A673 (cell line): ENCODE measurements around the gene PTPRQ. TPM values are rescaled to one million over a fixed set of nuclear protein-coding genes. Genes with fewer than 3 reads are reported as not detected.
A peak's percentile ranks its signal among the peaks of the same experiment; 100 is the strongest.

Source experiments
- BruUV-seq: library from RNA; stranded (reverse); fragments of 400-500 nt; replicated peaks from 2 replicates; lab custom pipeline; 2021; lab: Mats Ljungman, UMichigan
- CTCF ChIA-PET: fragments of 300-600 bp; sonication (Branson Sonifier 250); formaldehyde crosslinking; loops from one replicate; lab custom pipeline; 2022; ENCODE audit warnings: antibody characterized with exemption; lab: Charles Lee
- POLR2A ChIA-PET: fragments of 300-600 bp; sonication (Branson Sonifier 250); formaldehyde crosslinking; loops from one replicate; lab custom pipeline; 2022; ENCODE audit warnings: antibody characterized with exemption; ENCODE audit not compliant: low non-redundant PET; lab: Charles Lee
- DNase-seq: peaks from one replicate; pipeline ENCODE4 v3.0.0-alpha.2; 2015; ENCODE audit warnings: low spot score
- H3K27ac ChIP-seq: fragments of 200-600 bp; sonication (generic); 2 replicates; pipeline ENCODE4 v1.5.1; 2016; ENCODE audit warnings: mixed run types, low read depth, mild to moderate bottlenecking, mixed read lengths, antibody characterized with exemption, low read length; ENCODE audit not compliant: poor library complexity, severe bottlenecking
- H3K27me3 ChIP-seq: fragments of 200-600 bp; sonication (generic); replicated peaks from 2 replicates; pipeline ENCODE4 v1.6.1; 2017; ENCODE audit warnings: mixed run types, low read depth, mild to moderate bottlenecking, mixed read lengths, antibody characterized with exemption, low read length; ENCODE audit not compliant: insufficient read depth, poor library complexity
- H3K36me3 ChIP-seq: fragments of 200-600 bp; sonication (generic); 2 replicates; pipeline ENCODE4 v1.6.1; 2016; ENCODE audit warnings: mixed run types, mild to moderate bottlenecking, mixed read lengths, antibody characterized with exemption, low read length; ENCODE audit not compliant: insufficient read depth, poor library complexity, severe bottlenecking
- H3K4me1 ChIP-seq: fragments of 200-600 bp; sonication (generic); 2 replicates; pipeline ENCODE4 v1.6.1; 2017; ENCODE audit warnings: mixed run types, mild to moderate bottlenecking, mixed read lengths, antibody characterized with exemption, low read length; ENCODE audit not compliant: insufficient read depth, poor library complexity, severe bottlenecking
- H3K4me3 ChIP-seq: fragments of 200-600 bp; sonication (generic); 2 replicates; pipeline ENCODE4 v1.5.1; 2016; ENCODE audit warnings: low read depth, mixed run types, mild to moderate bottlenecking, mixed read lengths, low read length; ENCODE audit not compliant: poor library complexity, severe bottlenecking
- H3K9me3 ChIP-seq: fragments of 200-600 bp; sonication (generic); 2 replicates; pipeline ENCODE4 v1.6.1; 2016; ENCODE audit warnings: mixed run types, low read depth, mild to moderate bottlenecking, mixed read lengths, antibody characterized with exemption, low read length; ENCODE audit not compliant: poor library complexity, severe bottlenecking
- CTCF ChIP-seq: fragments of 300-800, 200-600 bp; sonication (generic); conservative IDR thresholded peaks from 2 replicates; pipeline ENCODE4 v1.5.1; 2017; ENCODE audit warnings: low read depth, mild to moderate bottlenecking, antibody characterized with exemption, low read length, moderate library complexity, mixed read lengths
- EZH2 ChIP-seq: fragments of 200-600 bp; sonication (generic); IDR thresholded peaks from 2 replicates; pipeline ENCODE4 v1.6.1; 2017; ENCODE audit warnings: borderline replicate concordance, low read depth, mild to moderate bottlenecking, mixed read lengths, antibody characterized with exemption, low read length; ENCODE audit not compliant: poor library complexity, severe bottlenecking
- intact Hi-C: fragments of 100-400 bp; cut with micrococcal nuclease; formaldehyde crosslinking; loops from one replicate; pipeline ENCODE4 v1.10.0; 2022; ENCODE audit not compliant: unreplicated experiment
- total RNA-seq: library from RNA; stranded (reverse); gene quantifications from 2 replicates; pipeline ENCODE4 v1.2.3, GENCODE V29; 2021

PTPRQ gene
- total RNA-seq, 1 experiment from 2014 or later, result 0.15 TPM

- intact Hi-C loops, result loop anchor here (10.0 kb wide), 1 partner anchor 635 kb away; no protein-coding TSS in a partner anchor
- POLR2A ChIA-PET, result no interaction called here
- no peak for TF ChIP-seq CTCF
- TF ChIP-seq EZH2, result no peak
Observed at GRCh38 chr12:80620281-80620680, 176.2 kb downstream of the PTPRQ start.

GRCh38 chr12:80622271-80622670, 178.2 kb downstream of the PTPRQ start:
- Histone ChIP-seq H3K36me3 (no peaks in the 10 kb centered on the region), H3K9me3 (no peaks in the 10 kb centered on the region), H3K4me3 (no peak overlapping the region), H3K27ac (no peak overlapping the region), H3K27me3 (no peaks in the 10 kb centered on the region), H3K4me1 (peaks cover 3% of the 10 kb centered on the region)
- CTCF ChIA-PET, result no interaction called here
- TF ChIP-seq CTCF, result peak; percentile 66
- TF ChIP-seq EZH2, result no peak
- DNase-seq, result peak; percentile 83
- intact Hi-C loops, result loop anchor here (2.0 to 10.0 kb wide), 2 partner anchors 149 to 633 kb away; no protein-coding TSS in a partner anchor
- BruUV-seq, result no TSS peak
- POLR2A ChIA-PET, result no interaction called here

More at GRCh38 chr12:80620281-80620680, 176.2 kb downstream of the PTPRQ start:
- H3K36me3 ChIP-seq, result no peaks in the 10 kb centered on the region
- no peak overlapping the region for H3K27ac ChIP-seq
- CTCF ChIA-PET, result no interaction called here
- H3K9me3 ChIP-seq, result no peaks in the 10 kb centered on the region
- DNase-seq, result no peak
- H3K4me1 ChIP-seq, result peaks cover 3% of the 10 kb centered on the region
- no peaks in the 10 kb centered on the region for H3K27me3 ChIP-seq
- H3K4me3 ChIP-seq, result no peak overlapping the region
- no TSS peak for BruUV-seq

- ChIA-PET POLR2A (no interaction called here), CTCF (no interaction called here)
- H3K36me3 ChIP-seq, result no peaks in the 10 kb centered on the region
- no peaks in the 10 kb centered on the region for H3K27me3 ChIP-seq
- peaks cover 12% of the 10 kb centered on the region for H3K4me1 ChIP-seq
- intact Hi-C loops, result loop anchor here (10.0 kb wide), 1 partner anchor 630 kb away; no protein-coding TSS in a partner anchor
- TF ChIP-seq EZH2 (no peak), CTCF (no peak)
- no peaks in the 10 kb centered on the region for H3K9me3 ChIP-seq
- no peak for DNase-seq
- no peak overlapping the region for H3K4me3 ChIP-seq
- H3K27ac ChIP-seq, result no peak overlapping the region
- no TSS peak for BruUV-seq
Observed at GRCh38 chr12:80625051-80625450, 181.0 kb downstream of the PTPRQ start.
